Heart right ventricle (tissue), 16 donors: ENCODE data around the gene HNRNPR. TPM values are rescaled to one million over a fixed set of nuclear protein-coding genes. Genes with fewer than 3 reads are reported as not detected.
A peak's percentile ranks its signal among the peaks of the same experiment; 100 is the strongest.
"Not testable (repeated sequence)": the region's sequence is repeated elsewhere in the genome, so short reads cannot be mapped to it uniquely, and the experiment has no call there.

Experiments
- ATAC-seq, 8 donors: fragments of 200-7000 bp; cut with Tn5 transposase; one replicate each; pipeline ENCODE4 v1.9.1; 2020; ENCODE audit warnings: mild to moderate bottlenecking in 8 of 8, moderate library complexity in 8 of 8, moderate number of reproducible peaks in 1 of 8
- DNase-seq, 2 donors: peaks; one replicate each; pipeline ENCODE4 v3.0.0-alpha.2; 2020
- H3K27ac ChIP-seq, 10 donors: fragments of 200-600 bp; sonication (generic) in 2 of 10; one replicate each; pipeline versions ENCODE4 v1.5.0 to v1.8.0; 2020 to 2022; ENCODE audit warnings: mild to moderate bottlenecking in 3 of 10
- H3K27me3 ChIP-seq, 7 donors: fragments of 200-600 bp; one replicate each; pipeline ENCODE4 v1.8.0; 2021 to 2022; ENCODE audit warnings: mild to moderate bottlenecking in 2 of 7
- H3K36me3 ChIP-seq, 9 donors: fragments of 200-600 bp; sonication (generic) in 1 of 9; one replicate each; pipeline versions ENCODE4 v1.5.0 to v1.8.0; 2020 to 2022; ENCODE audit warnings: mild to moderate bottlenecking in 2 of 9
- H3K4me1 ChIP-seq, 9 donors: fragments of 200-600 bp; sonication (generic) in 1 of 9; one replicate each; pipeline versions ENCODE4 v1.5.0 to v1.8.0; 2020 to 2022; ENCODE audit warnings: mild to moderate bottlenecking in 4 of 9
- H3K4me3 ChIP-seq, 10 donors: fragments of 200-600 bp; sonication (generic) in 2 of 10; one replicate each; pipeline versions ENCODE4 v1.5.0 to v1.8.0; 2020 to 2022; ENCODE audit warnings: mild to moderate bottlenecking in 7 of 10, moderate library complexity in 2 of 10
- H3K9me3 ChIP-seq, 11 donors: fragments of 200-600 bp in 10 of 11; sonication (generic) in 2 of 11; one replicate each; pipeline versions ENCODE4 v1.5.0 to v1.8.0; 2013 to 2022; ENCODE audit warnings: mild to moderate bottlenecking in 2 of 11, control low read depth in 1 of 11, moderate library complexity in 1 of 11
- WGBS, 2 donors: extraction: QIAGEN DNeasy Blood & Tissue Kit; methylation state at CpG; one replicate each; pipeline ENCODE4 v1.1.7; 2013; ENCODE audit warnings: inconsistent platforms in 1 of 2; 5-methylcytosine and 5-hydroxymethylcytosine counted together
- intact Hi-C, 10 donors: fragments of 100-400 bp; cut with DNase I; formaldehyde crosslinking; loops; one replicate each; pipeline versions ENCODE4 v1.11.1 to v1.14.2; 2022
- polyA plus RNA-seq, 2 donors: library from polyadenylated mRNA; stranded (reverse); fragments of 200-250 nt; gene quantifications; one replicate each; pipeline ENCODE4 v1.2.3, GENCODE V29; 2013
- total RNA-seq, 10 donors: library from RNA; stranded (reverse); fragmentation: NEBNext Ultra II Directional in 3 of 10; extraction: Animal tissue kit (Norgen Biotek cat#: 25700) in 3 of 10; gene quantifications; one replicate each; pipeline versions ENCODE4 v1.2.1 to v1.2.4, GENCODE V29; 2021 to 2023
- TF ChIP-seq, protein P1 (sequence below), 9 donors: fragments of 200-600 bp; sonication (generic) in 2 of 9; IDR thresholded peaks; one replicate each; pipeline versions ENCODE4 v1.5.0 to v1.8.0; 2021 to 2022; ENCODE audit warnings: antibody characterized with exemption in 9 of 9, mild to moderate bottlenecking in 5 of 9, moderate library complexity in 1 of 9
- donor health status: Arrhythmogenic right ventricular cardiomyopathy.
- donor health status: ischemic (EF 13 %, LVEDD 7.1; RV severe dilation, severe dysfunction).
- donor health status: healthy with polysubstance abuse.
- donor health status: DM: no; HTN: yes; CAD: no.
- donor health status: DM: no; HTN: no; CAD: no.
- donor health status: ischemic (EF 25% LVEDD 6.9; RV normal size, moderate dysfunction).
- donor health status: ischemic (EF 25% LVEDD 5.7; RV mildly dilated, moderate dysfunction).
- donor health status: healthy.
- donor health status: DM: yes; HTN: yes; CAD: no.
- donor health status: Ischemic cardiomyopathy.
- donor health status: ischemic (EF 35%, LVEDD 5.7; RV mildly dilated, moderate dysfunction).
- donor health status: nonischemic (EF 11% LVEDD 7.7; RV severe dilation, severe dysfunction).
- donor health status: DM: yes; HTN: yes; CAD: no.
- donor health status: PGD.
- donor health status: ischemic (EF 29% LVEDD 5.4; RV normal size, mild dysfunction).
- donor health status: nonischemic (EF 23%, LVEDD 6.1; RV moderate dilation, normal function).

The HNRNPR gene
- total and polyA plus RNA-seq, 12 donors, result 44.6 to 72.7 (median 64.0) TPM

DNA sequence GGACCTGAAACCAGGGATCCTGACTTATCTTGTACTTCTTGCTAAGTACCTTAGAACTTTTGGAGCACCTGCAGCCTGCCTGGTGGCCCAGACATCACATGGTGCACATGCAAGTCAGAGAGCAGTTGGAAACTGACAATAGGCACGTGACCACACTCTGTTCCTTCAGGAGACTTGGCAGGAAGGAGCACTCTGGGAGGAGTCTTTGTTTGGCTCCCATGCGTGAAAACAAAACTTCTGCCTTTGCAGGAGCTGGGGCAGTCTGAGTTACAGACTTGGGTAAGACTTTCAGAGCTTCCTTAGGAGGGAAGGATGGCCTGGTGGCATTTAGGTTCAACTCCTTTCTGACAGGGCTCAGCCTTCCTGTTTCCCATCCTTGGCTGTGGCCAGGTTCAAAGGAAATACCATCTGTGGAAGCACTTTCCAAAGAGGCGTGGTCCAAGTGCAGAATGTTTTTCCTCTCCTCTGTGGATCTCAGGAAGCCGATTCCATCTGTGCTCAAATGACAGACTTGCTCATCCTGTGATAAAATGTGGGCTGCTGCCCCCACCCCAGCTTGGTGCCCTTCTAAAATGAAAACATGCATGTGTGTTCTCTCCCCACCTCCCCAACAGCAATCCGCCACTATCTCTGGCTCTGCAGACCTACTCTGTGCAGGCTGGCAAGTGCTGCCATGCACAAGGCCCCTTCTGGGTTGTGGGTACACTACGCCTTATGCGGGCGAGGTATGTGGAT, 39.7 kb upstream of the HNRNPR start:
- Histone ChIP-seq H3K36me3 (peaks cover 0 to 32% (median 0%) of the 10 kb centered on the region in 9 donors), H3K27ac (peak overlapping the region in 7 of 10 donors; percentile 22 to 60 (median 33)), H3K9me3 (no peaks in the 10 kb centered on the region), H3K27me3 (no peaks in the 10 kb centered on the region), H3K4me3 (no peak overlapping the region), H3K4me1 (peaks cover 6 to 34% (median 21%) of the 10 kb centered on the region in 9 donors)
- TF ChIP-seq, protein P1, sequence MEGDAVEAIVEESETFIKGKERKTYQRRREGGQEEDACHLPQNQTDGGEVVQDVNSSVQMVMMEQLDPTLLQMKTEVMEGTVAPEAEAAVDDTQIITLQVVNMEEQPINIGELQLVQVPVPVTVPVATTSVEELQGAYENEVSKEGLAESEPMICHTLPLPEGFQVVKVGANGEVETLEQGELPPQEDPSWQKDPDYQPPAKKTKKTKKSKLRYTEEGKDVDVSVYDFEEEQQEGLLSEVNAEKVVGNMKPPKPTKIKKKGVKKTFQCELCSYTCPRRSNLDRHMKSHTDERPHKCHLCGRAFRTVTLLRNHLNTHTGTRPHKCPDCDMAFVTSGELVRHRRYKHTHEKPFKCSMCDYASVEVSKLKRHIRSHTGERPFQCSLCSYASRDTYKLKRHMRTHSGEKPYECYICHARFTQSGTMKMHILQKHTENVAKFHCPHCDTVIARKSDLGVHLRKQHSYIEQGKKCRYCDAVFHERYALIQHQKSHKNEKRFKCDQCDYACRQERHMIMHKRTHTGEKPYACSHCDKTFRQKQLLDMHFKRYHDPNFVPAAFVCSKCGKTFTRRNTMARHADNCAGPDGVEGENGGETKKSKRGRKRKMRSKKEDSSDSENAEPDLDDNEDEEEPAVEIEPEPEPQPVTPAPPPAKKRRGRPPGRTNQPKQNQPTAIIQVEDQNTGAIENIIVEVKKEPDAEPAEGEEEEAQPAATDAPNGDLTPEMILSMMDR (IDR thresholded peaks at IDR 0.05), result no peak
- 58 to 59% methylated on average over 8 of the region's 8 CpGs for WGBS, 2 donors
- intact Hi-C loops, result no loop called here
- peak; percentile 21 to 67 (median 47) for ATAC-seq
- DNase-seq, result no peak

GRCh38 chr1:23381233-23381885, 37.3 kb upstream of the HNRNPR start:
- H3K4me1 ChIP-seq, result peaks cover 8 to 51% (median 27%) of the 10 kb centered on the region in 9 donors
- no peak overlapping the region for H3K27ac ChIP-seq
- DNase-seq (no peak), ATAC-seq (no peak)
- no peak overlapping the region for H3K4me3 ChIP-seq
- WGBS, 2 donors, result 93 to 96% methylated on average over 5 of the region's 5 CpGs
- H3K9me3 ChIP-seq, result no peaks in the 10 kb centered on the region
- intact Hi-C loops, result no loop called here
- H3K27me3 ChIP-seq, result no peaks in the 10 kb centered on the region
- TF ChIP-seq, protein P1 (IDR thresholded peaks at IDR 0.05), result no peak
- H3K36me3 ChIP-seq, result peaks cover 0 to 28% (median 0%) of the 10 kb centered on the region in 9 donors

- ATAC-seq (no peak), DNase-seq (no peak)
- TF ChIP-seq, protein P1 (IDR thresholded peaks at IDR 0.05), result no peak
- Histone ChIP-seq H3K27me3 (no peaks in the 10 kb centered on the region), H3K9me3 (no peaks in the 10 kb centered on the region), H3K4me1 (peaks cover 8 to 51% (median 27%) of the 10 kb centered on the region in 9 donors), H3K4me3 (no peak overlapping the region), H3K36me3 (peaks cover 0 to 28% (median 0%) of the 10 kb centered on the region in 9 donors), H3K27ac (peak overlapping the region in 1 of 10 donors; percentile 81)
- WGBS, 2 donors, result 49 to 58% methylated on average over 5 of the region's 5 CpGs
- intact Hi-C loops, result no loop called here
These were observed 36.6 kb upstream of the HNRNPR start for GRCh38 chr1:23380719-23381118.

- intact Hi-C loops, DNase-seq, H3K27me3 ChIP-seq, ATAC-seq, H3K4me3 ChIP-seq, H3K9me3 ChIP-seq: not testable (repeated sequence)
- H3K4me1 ChIP-seq, result peaks cover 8 to 51% (median 24%) of the 10 kb centered on the region in 9 donors
- H3K36me3 ChIP-seq, result peaks cover 0 to 28% (median 0%) of the 10 kb centered on the region in 9 donors
- 59 to 67% methylated on average over 4 of the region's 4 CpGs for WGBS, 2 donors
- peak overlapping the region in 1 of 10 donors; percentile 81 for H3K27ac ChIP-seq
These were observed 36.2 kb upstream of the HNRNPR start for GRCh38 chr1:23380236-23380635.
